PC-3 (cell line): Measurements from ENCODE around the gene GAMT. TPM values are rescaled to one million over a fixed set of nuclear protein-coding genes. Genes with fewer than 3 reads are reported as not detected.
"Not testable (repeated sequence)": the region's sequence is repeated elsewhere in the genome, so short reads cannot be mapped to it uniquely, and the experiment has no call there.

Source experiments
- ATAC-seq: fragments of 200-7000 bp; cut with Tn5 transposase; 2 replicates; pipeline ENCODE4 v1.9.1; 2020; ENCODE audit warnings: mild to moderate bottlenecking, moderate library complexity
- BruUV-seq: library from RNA; stranded (reverse); fragments of 400-500 nt; replicated peaks from 2 replicates; lab custom pipeline; 2021; lab: Mats Ljungman, UMichigan
- CTCF ChIA-PET: fragments of 300-600 bp; sonication (Branson Sonifier 250); formaldehyde crosslinking; loops from one replicate; lab custom pipeline; 2022; ENCODE audit warnings: antibody characterized with exemption; lab: Charles Lee
- POLR2A ChIA-PET: fragments of 300-600 bp; sonication (Branson Sonifier 250); formaldehyde crosslinking; loops from one replicate; lab custom pipeline; 2022; ENCODE audit warnings: antibody characterized with exemption; ENCODE audit not compliant: unreplicated experiment; lab: Charles Lee
- DNase-seq: peaks from one replicate; pipeline ENCODE4 v3.0.0-alpha.2; 2015
- H2AFZ ChIP-seq: fragments of 300-600 bp; sonication (generic); 2 replicates; pipeline ENCODE4 v1.6.0; 2016; ENCODE audit warnings: antibody characterized with exemption, low read length
- H3F3A ChIP-seq: fragments of 300-600 bp; sonication (generic); one replicate; pipeline ENCODE4 v1.6.0; 2017; ENCODE audit warnings: antibody characterized with exemption, low read length, control low read depth, mild to moderate bottlenecking; ENCODE audit not compliant: unreplicated experiment
- H3K27ac ChIP-seq: fragments of 300-600 bp; sonication (generic); 2 replicates; pipeline ENCODE4 v1.5.1; 2016; ENCODE audit warnings: mild to moderate bottlenecking, low read length
- H3K27me3 ChIP-seq: fragments of 300-600 bp; sonication (generic); 2 replicates; pipeline ENCODE4 v1.6.1; 2016; ENCODE audit warnings: low read length, mixed read lengths
- H3K36me3 ChIP-seq: fragments of 300-600 bp; sonication (generic); 2 replicates; pipeline ENCODE4 v1.6.1; 2016; ENCODE audit warnings: low read depth, mixed run types, low read length, mixed read lengths
- H3K4me1 ChIP-seq: fragments of 300-600 bp; sonication (generic); 2 replicates; pipeline ENCODE4 v1.5.1; 2016; ENCODE audit warnings: low read length; ENCODE audit not compliant: insufficient read depth
- H3K4me2 ChIP-seq: fragments of 300-600 bp; sonication (generic); 2 replicates; pipeline ENCODE4 v1.6.0; 2016; ENCODE audit warnings: low read length
- H3K4me3 ChIP-seq: fragments of 300-600 bp; sonication (generic); 2 replicates; pipeline ENCODE4 v1.5.1; 2016; ENCODE audit warnings: mild to moderate bottlenecking, low read length, mixed read lengths
- H3K79me2 ChIP-seq: fragments of 300-600 bp; sonication (generic); 2 replicates; pipeline ENCODE4 v1.6.1; 2017; ENCODE audit warnings: low read length, mixed read lengths
- H3K9ac ChIP-seq: fragments of 300-600 bp; sonication (generic); 2 replicates; pipeline ENCODE4 v1.6.0; 2016; ENCODE audit warnings: mild to moderate bottlenecking, low read length
- H3K9me2 ChIP-seq: fragments of 300-600 bp; sonication (generic); replicated peaks from 2 replicates; pipeline ENCODE4 v1.6.1; 2016; ENCODE audit warnings: mixed run types, low read length, mixed read lengths
- H3K9me3 ChIP-seq: fragments of 300-600 bp; sonication (generic); 2 replicates; pipeline ENCODE4 v1.6.1; 2016; ENCODE audit warnings: low read length, mixed read lengths
- H4K20me1 ChIP-seq: fragments of 300-600 bp; sonication (generic); 2 replicates; pipeline ENCODE4 v1.6.1; 2016; ENCODE audit warnings: low read length, mixed read lengths
- CTCF ChIP-seq: fragments of 300-600 bp; sonication (generic); conservative IDR thresholded peaks from 2 replicates; pipeline ENCODE4 v1.5.1; 2017; ENCODE audit warnings: antibody characterized with exemption, low read depth, mild to moderate bottlenecking, low read length
- EZH2 ChIP-seq: fragments of 300-600 bp; sonication (generic); IDR thresholded peaks from one replicate; pipeline ENCODE4 v1.6.1; 2017; ENCODE audit warnings: antibody characterized with exemption, mild to moderate bottlenecking, low read length; ENCODE audit not compliant: unreplicated experiment
- EZH2phosphoT487 ChIP-seq: fragments of 300-600 bp; sonication (generic); IDR thresholded peaks from 2 replicates; pipeline ENCODE4 v1.6.1; 2018; ENCODE audit warnings: mild to moderate bottlenecking, antibody characterized with exemption, low read length, borderline replicate concordance
- intact Hi-C: fragments of 100-400 bp; cut with micrococcal nuclease; formaldehyde crosslinking; loops from 2 replicates; pipeline ENCODE4 v1.9.0; 2023
- total RNA-seq: library from RNA; depleted of rRNA; stranded (reverse); fragments of >200 nt; gene quantifications from 2 replicates; pipeline ENCODE4 v1.2.3, GENCODE V29; 2014

GAMT gene
- total RNA-seq, 1 experiment from 2014 or later = 75.6 TPM

- Histone ChIP-seq H3K79me2 (peaks cover 44% of the 10 kb centered on the region), H3K9me2 (no peaks in the 10 kb centered on the region), H3K4me3 (no peak overlapping the region), H3K4me1 (peaks cover 4% of the 10 kb centered on the region), H3K27me3 (no peaks in the 10 kb centered on the region), H3K4me2 (no peak overlapping the region), H3K9ac (no peak overlapping the region), H3K36me3 (peaks cover 32% of the 10 kb centered on the region; the same call in 1 of the 2 replicates), H3K9me3 (no peaks in the 10 kb centered on the region), H2AFZ (no peak overlapping the region), H3K27ac (no peak overlapping the region), H3F3A (no peaks in the 10 kb centered on the region), H4K20me1 (peaks cover 16% of the 10 kb centered on the region; the same call in 1 of the 2 replicates)
- CTCF ChIA-PET = no interaction called here
- DNase-seq (no peak), ATAC-seq (no peak)
- no TSS peak for BruUV-seq
- TF ChIP-seq CTCF (no peak), EZH2phosphoT487 (no peak), EZH2 (no peak)
- intact Hi-C loops = no loop called here
- POLR2A ChIA-PET = no interaction called here
These were observed 20.0 kb upstream of the GAMT start for GRCh38 chr19:1421218-1421957.

DNA sequence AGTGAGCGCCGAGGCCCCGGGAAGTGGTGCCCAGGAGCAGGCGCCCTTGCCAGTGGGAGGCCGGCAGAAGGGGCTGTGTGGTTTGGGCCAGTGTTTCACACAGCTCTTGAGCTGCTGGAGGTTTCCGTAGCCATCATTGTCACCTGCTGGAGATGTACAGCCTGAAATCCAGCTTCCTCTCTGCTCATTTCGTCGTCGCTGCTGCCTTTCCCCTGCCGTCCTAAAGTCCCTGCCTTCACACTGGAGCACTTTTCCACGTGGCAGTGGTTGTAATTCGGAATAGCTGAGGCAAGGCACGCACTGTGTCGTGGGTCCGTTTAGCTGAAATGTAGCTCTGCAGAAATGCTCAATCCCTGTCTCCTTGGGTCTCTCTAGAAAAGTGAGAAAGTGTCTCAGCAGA is 19.2 kb upstream of the GAMT start:
- Histone ChIP-seq H3K27me3 (no peaks in the 10 kb centered on the region), H3K4me2 (no peak overlapping the region), H2AFZ (no peak overlapping the region), H4K20me1 (peaks cover 24% of the 10 kb centered on the region; the same call in 1 of the 2 replicates), H3K4me3 (no peak overlapping the region), H3K9me2 (no peaks in the 10 kb centered on the region), H3K9ac (no peak overlapping the region), H3K9me3 (no peaks in the 10 kb centered on the region), H3K4me1 (peaks cover 12% of the 10 kb centered on the region), H3K36me3 (peaks cover 35% of the 10 kb centered on the region; the same call in 1 of the 2 replicates), H3F3A (no peaks in the 10 kb centered on the region), H3K79me2 (peaks cover 52% of the 10 kb centered on the region), H3K27ac (no peak overlapping the region)
- POLR2A ChIA-PET = no interaction called here
- no peak for TF ChIP-seq EZH2
- TF ChIP-seq EZH2phosphoT487 = no peak
- TF ChIP-seq CTCF = no peak
- ATAC-seq (no peak), DNase-seq (no peak)
- intact Hi-C loops = no loop called here
- no TSS peak for BruUV-seq
- CTCF ChIA-PET = no interaction called here

- Histone ChIP-seq H3K4me1 (peaks cover 15% of the 10 kb centered on the region), H3K36me3 (peaks cover 30% of the 10 kb centered on the region; the same call in 1 of the 2 replicates), H4K20me1 (peaks cover 24% of the 10 kb centered on the region; the same call in 1 of the 2 replicates), H3K79me2 (peaks cover 57% of the 10 kb centered on the region)
- H3K27me3 ChIP-seq, H3F3A ChIP-seq, H2AFZ ChIP-seq, POLR2A ChIA-PET, H3K4me3 ChIP-seq, DNase-seq, intact Hi-C loops, ATAC-seq, H3K9ac ChIP-seq, H3K9me2 ChIP-seq, H3K27ac ChIP-seq, CTCF ChIA-PET, H3K4me2 ChIP-seq, H3K9me3 ChIP-seq, BruUV-seq: not testable (repeated sequence)
These were observed 18.7 kb upstream of the GAMT start for GRCh38 chr19:1420085-1420484.
